GM21717 (cell line): ENCODE results near the gene WIF1.

Experiments used
- ATAC-seq: cut with Tn5 transposase; IDR thresholded peaks from one replicate; pipeline ENCODE4 v1.9.1; 2021; ENCODE audit warnings: mild to moderate bottlenecking, moderate library complexity; ENCODE audit not compliant: unreplicated experiment

The WIF1 gene, protein sequence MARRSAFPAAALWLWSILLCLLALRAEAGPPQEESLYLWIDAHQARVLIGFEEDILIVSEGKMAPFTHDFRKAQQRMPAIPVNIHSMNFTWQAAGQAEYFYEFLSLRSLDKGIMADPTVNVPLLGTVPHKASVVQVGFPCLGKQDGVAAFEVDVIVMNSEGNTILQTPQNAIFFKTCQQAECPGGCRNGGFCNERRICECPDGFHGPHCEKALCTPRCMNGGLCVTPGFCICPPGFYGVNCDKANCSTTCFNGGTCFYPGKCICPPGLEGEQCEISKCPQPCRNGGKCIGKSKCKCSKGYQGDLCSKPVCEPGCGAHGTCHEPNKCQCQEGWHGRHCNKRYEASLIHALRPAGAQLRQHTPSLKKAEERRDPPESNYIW

DNA sequence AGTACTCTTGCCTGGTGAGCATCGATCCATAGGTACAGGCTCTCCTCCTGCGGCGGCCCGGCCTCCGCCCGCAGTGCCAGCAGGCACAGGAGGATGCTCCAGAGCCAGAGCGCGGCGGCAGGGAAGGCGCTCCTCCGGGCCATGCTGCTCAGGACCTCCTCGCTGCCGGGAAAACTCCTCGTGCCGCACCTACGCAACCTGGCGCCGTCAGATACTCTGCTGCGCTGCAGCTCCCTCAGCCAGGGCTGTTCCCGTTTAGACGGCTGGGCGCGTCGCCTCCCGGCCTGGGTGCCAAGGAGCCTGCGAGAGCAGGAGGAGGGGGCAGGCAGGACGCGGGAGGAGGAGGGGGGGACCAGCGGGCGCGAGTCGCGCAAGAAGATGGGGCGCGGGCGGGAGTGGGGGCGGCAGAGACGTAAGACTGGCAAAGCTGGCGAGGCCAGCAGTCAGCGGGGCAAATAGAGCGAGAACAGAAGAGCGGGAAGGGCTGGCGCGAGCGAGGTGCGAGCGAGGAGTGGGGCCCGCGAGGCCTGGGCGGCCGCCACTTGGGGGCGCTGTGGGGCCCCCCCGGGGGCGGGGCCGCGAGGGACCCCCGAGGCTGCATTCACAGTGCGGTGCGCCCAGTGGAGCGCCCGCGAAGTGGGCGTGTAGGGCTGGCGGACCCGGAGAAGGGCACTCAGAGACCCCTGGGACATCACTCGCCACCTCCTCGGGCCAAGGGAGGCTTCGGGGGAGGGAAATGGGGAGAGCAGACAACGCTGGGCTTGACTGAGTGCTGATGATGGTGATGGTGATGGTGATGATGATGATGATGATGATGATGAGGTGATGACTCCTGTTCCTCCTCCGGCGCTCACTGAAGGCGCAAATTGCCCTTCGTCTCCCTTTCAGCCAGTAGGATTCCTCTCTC lies at the start of gene WIF1:
WIF1 (minus strand) TSS at position 257 of the 907 bp plus-strand sequence; CDS start at position 143, 114 bp downstream.
- ATAC-seq, result no peak

DNA sequence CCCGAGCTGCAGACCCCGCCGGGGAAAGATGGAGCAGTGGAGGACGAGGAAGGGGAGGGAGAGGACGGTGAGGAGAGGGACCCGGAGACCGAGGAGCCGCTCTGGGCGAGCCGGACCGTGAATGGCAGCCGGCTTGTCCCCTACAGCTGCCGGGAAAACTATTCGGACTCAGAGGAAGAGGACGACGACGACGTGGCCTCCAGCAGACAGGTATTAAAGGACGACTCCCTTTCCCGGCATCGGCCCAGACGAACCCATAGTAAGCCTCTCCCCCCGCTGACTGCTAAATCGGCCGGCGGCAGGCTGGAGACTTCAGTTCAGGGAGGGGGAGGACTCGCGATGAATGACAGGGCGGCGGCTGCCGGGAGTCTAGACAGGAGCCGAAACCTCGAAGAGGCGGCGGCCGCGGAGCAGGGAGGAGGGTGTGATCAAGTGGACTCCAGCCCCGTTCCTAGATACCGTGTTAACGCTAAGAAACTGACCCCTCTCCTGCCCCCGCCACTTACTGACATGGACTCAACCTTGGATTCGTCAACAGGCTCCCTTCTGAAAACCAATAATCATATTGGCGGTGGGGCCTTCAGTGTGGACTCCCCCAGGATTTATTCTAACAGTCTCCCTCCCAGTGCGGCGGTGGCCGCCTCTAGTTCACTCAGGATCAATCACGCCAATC lies 49.2 kb upstream of the WIF1 start:
- peak; percentile 51 for ATAC-seq

DNA sequence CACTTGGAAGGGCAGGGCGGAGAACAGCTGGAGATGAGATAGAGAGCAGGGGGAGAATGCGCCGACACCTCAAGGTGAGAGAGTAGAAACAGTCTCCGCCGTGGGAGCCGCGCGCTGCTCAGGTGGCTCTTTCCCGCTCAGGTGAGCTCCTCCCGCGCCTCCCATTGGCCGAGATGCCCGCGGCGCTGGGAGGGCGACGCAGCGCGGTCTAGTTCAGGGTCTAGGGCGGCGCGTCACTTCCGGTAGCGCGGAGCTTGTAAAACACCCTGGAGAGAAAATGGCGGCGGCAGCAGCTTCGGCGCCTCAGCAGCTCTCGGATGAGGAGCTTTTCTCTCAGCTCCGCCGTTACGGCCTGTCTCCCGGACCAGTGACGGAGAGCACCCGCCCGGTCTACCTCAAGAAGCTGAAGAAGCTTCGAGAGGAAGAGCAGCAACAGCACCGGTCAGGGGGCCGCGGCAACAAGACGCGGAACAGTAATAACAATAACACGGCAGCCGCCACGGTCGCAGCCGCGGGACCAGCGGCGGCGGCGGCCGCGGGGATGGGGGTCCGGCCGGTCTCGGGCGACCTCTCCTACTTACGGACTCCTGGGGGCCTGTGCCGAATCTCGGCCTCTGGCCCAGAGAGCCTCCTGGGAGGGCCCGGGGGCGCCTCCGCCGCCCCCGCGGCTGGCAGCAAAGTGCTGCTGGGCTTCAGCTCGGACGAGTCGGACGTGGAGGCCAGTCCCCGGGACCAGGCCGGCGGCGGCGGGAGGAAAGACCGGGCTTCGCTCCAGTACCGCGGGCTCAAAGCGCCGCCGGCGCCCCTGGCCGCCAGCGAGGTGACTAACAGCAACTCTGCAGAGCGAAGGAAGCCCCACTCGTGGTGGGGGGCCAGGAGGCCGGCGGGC lies 48.5 kb upstream of the WIF1 start, which contains the start of gene LEMD3:
LEMD3 (plus strand) TSS at position 264 of the 889 bp plus-strand sequence; CDS start at position 278, 14 bp downstream.
- peak; percentile 91 for ATAC-seq

DNA sequence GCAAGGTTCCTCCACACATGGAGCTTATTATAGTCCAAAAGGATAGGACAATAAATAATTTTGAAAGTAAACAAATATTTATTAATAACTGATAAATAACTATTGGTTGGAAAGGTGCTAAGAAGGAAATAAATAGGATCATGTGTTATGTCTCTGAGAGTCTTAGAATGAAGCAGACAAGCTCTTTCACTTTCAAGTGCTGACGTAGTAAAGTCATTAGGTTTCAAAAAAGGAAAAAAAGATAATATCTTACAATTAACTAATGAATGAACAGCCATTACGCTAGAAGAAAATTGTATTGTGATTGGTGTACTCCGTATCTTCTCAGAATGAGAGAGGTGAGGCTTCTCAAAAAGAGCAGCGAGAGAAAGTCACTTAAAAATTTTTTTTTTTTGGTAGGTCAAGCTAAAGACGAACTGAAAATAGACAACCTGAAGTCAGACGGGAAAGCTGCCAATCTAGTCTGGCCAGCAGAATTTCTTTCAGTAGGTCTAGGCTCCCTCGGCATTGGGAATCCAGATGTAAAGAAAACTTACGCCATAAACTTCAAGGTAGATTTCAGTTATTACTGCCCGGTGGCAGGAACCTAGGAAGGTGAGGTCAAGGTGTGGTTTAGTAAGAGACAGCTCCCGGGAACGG lies 47.7 kb upstream of the WIF1 start:
- ATAC-seq, result peak; percentile 17

DNA sequence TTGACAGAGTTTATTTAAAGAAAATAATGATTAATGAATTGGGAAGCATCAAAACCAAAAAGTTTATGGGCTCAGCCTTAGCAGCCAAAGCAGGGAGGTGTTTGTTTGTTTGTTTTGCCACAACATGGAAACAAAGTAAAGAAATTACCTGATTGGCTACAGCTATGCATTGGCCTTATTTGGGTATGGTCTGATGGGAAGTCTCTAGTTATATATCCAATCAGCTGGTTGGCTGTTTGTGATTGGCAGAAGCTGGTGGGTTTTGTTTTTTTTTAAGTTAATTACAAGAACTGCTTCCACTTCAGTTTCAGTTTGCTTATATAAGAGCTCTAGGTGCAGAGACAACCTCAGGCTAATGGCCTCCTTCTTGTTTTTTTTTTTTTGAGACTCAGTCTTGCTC lies 43.7 kb upstream of the WIF1 start:
- ATAC-seq, result no peak

DNA sequence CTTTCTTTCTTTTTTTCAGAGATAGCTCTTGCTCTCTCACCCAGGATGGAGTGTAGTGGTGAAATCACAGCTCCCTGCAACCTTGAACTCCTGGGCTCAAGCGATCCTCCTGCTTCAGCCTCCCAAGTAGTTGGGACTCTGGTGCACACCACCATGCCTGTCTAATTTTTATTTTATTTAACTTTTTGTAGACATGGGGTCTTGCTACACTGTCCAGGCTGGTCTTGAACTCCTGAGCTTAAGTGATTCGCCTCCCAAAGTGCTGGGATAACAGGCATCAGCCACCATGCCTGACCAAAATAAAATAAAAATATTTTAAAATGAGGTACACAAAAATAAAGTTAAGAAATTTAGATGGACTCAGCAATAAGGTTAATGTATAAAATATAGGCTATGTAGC lies 43.1 kb upstream of the WIF1 start:
- ATAC-seq, result no peak

DNA sequence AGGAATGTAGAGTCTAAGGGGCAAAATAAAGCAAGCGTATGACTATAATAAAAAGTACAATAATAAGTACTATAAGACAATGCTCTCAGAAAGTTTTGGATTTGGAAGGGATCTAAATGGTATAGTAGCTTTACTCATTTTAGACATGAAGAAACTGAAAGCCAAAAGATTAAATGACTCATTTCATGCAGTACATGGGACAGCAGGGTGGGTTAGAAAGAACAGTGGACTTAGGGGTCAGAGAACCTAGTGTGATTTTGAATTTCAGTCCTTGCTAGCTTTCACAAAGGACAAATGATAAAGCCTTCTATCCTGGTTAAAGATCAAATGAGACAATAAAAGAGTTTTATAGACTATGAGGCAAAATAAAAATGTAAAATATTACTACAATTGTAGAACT lies 41.5 kb upstream of the WIF1 start:
- ATAC-seq, result peak; percentile 61

DNA sequence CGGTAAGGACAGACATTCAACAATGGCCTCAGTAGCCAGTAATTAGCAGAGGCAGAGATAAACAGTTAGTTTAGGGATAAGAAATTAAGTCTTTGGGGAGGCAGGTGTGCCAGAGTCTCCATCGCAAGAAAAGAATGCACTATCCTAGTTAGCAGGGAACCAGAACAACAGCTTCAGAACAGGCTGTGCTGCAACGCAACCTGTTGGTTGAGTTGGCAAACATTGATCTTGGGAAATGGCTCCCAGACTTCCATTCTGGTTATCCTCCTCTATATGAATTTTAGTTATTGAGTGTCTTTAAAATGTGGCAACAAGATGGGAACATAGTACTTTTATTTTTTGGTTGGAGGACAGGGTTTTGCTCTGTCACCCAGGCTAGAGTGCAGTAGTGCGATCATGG lies 36.0 kb upstream of the WIF1 start:
- no peak for ATAC-seq

DNA sequence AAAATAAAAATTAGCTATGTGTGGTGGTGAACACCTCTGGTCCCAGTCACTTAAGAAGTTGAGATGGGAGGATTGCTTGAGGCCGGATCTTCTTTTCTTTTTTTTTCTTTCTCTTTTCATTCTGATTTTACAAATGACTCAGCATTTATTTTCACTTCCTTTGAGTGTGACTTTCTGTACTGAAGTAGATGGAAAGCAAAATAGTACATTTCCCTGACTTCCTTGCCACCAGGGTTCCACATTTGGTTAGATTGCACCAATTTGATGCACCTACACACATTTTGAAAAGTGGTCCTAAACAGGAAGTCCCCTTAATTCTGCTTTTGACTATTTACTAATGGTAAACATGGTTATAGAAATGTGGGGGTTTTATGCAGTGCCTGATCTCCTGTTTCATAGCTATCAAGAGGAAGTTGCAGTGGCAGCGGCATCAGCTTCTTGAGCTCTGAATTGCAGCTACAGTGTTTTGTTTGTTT lies 35.3 kb upstream of the WIF1 start:
- ATAC-seq, result peak; percentile 93

DNA sequence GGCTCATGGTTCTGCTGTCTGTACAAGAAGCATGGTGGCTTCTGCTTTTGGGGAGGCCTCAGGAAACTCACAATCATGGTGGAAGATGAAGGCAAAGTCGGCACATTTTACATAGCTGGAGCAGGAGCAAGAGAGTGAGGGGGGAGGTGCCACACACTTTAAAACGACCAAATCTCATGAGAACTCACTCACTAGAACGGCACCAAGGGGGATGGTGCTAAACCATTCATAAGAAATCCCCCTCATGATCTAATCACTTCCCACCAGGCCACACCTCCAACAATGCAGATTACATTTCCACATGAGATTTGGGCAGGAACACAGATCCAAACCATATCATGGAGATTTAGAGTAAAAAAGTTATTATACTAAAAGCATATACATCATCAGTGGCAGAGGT lies 34.7 kb upstream of the WIF1 start:
- ATAC-seq, result peak; percentile 50

DNA sequence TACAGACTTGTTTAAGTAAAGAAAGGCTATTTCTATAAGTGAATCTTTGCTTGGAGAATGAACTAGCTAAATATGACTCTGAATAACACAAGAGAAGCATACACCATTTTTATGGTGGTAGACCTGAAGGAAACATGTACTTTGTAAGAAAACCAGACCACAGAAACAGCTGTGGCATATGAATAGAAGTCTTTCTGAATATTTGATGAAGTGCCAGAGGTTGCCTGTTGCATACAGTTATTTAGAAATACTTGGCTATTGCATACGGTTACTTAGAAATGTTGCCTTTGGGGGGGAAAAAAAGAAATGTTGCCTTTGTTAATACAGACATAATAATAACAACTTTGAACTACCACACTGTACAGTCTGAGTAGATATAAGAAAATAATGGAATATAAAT lies 31.5 kb upstream of the WIF1 start:
- no peak for ATAC-seq

DNA sequence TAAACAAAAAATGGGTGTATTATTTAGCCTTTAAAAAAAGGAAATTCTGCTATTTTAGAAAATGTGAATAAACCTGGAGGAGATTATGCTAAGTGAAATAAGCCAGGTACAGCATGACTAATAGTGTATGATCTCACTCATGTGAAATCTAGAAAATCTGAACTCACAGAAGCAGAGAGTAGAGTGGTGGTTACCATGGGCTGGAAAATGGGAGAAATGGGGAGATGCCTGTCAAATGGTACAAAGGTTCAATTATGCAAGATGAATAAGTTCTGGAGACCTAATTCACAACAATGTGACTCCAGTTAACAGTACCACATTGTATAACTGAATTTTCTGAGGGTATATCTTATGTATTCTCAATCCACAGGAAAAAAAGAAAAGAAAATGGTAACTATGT lies 30.9 kb upstream of the WIF1 start:
- ATAC-seq, result no peak

DNA sequence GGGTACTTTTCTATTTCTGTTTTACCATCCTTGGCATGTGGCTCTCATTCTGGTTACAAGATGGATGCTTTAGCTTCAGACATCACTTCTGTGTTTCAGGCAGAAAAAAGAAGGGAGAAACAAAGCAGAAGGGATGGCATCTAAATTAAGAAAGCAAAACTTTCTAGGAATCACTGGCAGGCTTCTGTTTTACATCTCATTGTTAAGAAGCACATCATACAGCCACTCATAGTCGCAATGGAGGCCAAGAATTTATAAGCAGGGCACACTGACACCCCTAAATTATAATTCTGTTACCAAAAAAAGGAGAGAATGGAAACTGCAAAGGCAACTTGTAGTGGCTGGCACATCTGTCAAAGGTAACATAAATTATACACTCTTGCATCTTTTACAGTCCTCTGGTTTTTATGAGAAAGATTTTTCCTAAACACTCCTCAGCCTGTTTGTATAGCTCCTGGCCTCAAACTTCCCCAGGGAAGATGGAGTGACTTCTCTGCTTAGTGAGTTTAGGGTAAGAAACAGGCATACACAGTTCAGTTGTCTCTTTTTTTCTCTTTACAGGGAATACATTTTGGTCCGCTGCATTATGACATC lies 26.3 kb upstream of the WIF1 start:
- ATAC-seq, result no peak

DNA sequence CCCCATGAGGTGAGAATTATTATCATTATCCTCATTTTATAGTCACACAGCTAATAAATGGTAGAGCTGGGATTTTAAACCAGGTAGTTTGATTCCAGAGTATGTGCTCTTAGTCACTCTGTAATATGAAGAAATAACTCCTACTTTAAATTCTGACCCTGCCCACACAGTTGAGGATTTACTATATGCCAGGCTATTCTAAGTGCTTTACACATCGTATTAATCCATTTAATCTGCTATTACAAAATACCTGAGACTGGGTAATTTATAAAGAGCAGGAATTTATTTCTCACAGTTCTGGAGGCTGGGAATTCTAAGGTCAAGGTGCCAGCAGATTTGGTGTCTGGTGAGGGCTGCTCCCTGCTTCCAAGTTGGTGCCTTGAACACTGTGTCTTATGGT lies 19.6 kb upstream of the WIF1 start:
- no peak for ATAC-seq

DNA sequence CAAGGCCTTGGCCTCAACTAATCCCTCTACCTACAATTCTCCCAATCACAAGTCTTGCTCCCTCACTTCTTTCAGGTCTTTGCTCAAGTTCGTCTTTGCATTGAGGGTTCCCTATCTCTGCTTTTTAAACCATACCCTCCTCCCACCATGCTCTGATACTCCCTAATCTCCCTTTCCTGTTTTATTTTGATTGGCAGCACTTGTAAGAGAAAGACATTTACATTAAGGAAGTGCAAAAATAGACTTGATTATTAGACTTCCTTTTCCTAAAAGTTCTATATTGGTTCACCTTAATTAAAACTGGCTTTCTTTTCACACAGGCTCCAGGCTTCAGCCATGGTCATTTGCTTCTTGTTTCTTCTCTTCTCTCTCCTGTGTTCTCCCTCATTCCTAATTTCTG lies 18.3 kb upstream of the WIF1 start:
- no peak for ATAC-seq

DNA sequence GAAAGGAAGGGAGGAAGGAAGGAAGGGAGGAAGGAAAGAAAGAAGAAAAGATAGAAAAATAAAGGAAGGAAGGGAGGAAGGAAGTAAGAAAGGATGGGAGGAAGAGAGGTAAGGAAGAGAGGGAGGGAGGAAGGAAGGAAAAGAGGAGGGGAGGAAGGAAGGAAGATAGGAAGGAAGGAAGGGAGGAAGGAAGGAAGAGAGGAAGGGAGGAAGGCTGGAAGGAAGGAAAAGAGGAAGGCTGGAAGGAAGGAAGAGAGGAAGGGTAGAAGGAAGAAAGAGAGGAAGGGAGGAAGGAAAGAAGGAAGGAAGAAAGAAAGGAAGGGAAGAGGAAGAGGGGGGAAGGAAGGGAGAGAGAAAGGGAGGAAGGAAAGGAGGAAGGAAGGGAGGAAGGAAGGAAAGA lies 12.8 kb upstream of the WIF1 start:
- ATAC-seq, result no peak

DNA sequence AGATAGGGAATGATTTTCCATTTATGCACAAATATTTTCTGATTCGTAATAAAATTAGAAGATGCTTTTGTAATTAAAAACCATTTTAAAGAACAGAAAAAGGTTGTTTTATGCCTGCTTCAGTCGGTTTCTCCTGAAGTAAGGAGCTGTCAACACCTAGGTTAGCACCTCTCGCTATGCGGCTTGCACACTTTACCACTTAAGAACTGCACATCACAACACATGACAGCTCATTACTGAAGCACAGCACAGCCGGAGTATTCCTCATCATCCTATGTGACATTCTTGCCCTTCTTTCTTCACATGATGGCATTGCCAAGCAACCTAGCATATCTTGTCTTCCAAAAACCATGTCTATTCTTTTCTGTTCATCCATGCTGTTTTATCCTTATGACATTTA lies 5.4 kb upstream of the WIF1 start:
- no peak for ATAC-seq

DNA sequence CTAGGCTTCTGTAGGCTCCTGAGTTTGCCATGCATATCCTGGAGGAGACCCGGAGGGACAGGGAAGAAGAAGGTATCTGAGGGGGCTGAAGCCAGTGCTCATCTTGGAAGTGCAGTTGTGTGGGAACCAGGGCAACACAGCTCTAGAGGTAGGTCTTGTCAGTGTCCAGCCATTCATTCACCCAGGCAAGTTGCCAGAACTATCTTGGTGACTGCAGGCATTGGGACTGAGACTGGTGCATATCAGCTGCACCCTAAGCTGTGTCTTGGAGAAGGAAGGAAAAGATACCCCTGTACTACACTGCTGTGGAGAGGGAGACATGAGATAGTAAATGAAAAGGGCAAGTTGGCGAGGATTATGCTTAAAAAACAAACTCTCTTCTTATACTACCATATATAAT lies 4.9 kb upstream of the WIF1 start:
- ATAC-seq, result no peak

DNA sequence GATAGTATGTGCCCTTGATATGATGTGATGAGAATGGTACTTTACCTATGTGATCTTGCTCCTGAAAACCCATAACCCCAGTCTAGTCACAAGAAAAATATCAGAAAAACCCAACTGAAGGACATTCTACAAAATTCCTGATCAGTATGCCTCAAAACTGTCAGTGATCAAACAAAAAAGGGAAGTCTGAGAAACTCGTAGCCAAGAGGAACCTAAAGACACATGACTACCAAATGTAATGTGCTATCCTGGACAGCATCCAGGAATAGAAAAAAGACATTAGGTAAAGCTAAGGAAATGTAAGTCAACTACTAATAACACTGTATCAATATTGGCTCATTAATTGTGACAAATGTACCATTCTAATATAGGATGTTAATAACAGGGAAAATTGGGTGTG lies 4.1 kb upstream of the WIF1 start:
- no peak for ATAC-seq
